Left hindlimb (tissue), 1 donor: Measurements from ENCODE around the gene ZNF768.
"Not testable (repeated sequence)": the region's sequence is repeated elsewhere in the genome, so short reads cannot be mapped to it uniquely, and the experiment has no call there.

Experiments
- DNase-seq: peaks from one replicate; pipeline ENCODE4 v3.0.0-alpha.2; 2018

ZNF768 gene

GRCh38 chr16:30509081-30509765 lies 17.1 kb downstream of the ZNF768 start:
- DNase-seq: no peak

DNA sequence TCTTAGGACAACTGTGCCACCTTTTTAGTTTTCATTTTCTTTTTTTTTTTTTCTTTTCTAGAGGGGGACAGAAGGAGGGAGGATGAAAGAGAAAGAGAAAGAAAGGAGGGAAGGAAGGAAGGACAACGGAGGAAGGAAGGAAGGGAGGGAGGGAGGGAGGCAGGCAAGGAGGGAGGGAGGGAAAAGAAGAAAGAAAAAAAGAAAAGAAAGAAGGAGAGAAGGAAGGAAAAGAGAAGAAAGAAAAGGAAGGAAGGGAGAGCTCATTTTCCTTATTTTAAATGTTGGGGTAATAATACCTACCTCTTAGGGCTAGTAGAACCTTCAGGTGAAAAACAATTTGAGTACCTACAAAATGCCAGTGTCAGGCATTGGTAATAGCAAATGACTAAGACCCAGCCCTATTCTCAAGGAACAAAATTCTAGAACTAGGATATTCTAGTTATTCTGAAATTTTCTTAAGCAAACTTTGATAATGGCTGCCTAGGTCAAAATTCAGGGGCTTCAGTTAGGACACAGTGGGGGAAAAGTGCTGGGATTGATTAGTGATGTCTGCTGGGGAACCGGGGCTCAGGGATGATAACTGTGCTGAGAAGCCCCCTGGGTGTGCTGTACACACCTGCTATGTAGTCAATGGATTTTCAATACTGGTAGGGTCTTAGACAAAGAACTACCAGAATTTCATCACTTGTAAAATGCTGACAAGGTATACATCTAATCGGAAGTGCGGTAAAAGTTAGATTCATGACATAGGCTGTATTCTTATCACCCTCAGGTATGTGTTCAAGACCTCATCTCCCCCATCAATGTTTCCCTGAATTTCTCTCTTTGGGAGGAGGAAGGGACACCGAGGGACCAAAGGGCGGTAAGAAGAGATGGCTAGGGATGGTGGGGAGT lies 22.7 kb downstream of the ZNF768 start:
- DNase-seq: no peak

GRCh38 chr16:30499284-30499683 lies 27.1 kb downstream of the ZNF768 start:
- DNase-seq: no peak

GRCh38 chr16:30494709-30495108 lies 31.7 kb downstream of the ZNF768 start:
- DNase-seq: no peak

DNA sequence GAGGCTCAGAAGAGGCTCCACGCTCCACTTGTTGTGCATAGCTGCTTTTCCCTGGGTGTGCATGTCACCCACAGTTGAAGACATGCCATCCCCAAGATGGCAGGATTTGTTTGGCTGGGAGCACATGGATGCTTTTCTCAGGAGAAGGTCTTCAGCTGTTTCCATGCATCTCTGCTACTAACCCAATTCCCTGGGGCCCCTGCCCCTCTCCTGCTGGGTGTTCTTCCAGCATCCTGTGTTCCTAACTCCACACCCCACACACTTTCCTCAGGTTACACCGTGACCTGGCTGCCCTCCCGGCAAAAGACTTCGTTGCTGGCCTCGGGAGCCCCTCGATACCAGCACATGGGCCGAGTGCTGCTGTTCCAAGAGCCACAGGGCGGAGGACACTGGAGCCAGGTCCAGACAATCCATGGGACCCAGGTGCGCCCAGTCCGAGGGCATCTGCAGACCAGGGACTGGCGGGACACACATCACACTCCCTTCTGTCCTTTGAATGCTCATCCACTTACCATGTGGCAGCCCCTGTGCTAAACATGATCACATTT lies 32.4 kb downstream of the ZNF768 start:
- no peak for DNase-seq

GRCh38 chr16:30491744-30492308 lies 34.5 kb downstream of the ZNF768 start:
- DNase-seq: no peak

- DNase-seq: no peak
These were observed 35.1 kb downstream of the ZNF768 start for GRCh38 chr16:30491229-30491628.

DNA sequence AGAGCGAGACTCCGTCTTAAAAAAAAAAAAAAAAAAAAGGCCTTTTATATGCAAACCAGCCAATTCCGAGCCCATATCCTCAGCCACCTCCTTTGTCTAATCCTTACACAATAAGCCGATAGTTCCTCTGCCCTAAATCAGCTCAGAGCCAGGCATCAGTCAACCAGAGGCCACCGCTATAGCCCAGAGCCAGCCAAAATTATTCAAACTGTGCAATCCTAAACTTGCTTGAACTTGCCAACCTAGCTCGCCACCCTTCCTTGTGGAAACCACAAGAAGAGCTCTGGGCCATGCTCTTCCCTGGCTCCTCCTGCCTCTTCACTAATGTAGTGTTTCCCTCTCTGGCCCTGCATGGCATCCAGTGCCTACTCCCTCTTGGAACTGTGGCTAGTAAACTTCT lies 36.2 kb downstream of the ZNF768 start:
- no peak for DNase-seq

- no peak for DNase-seq
These were observed 37.4 kb downstream of the ZNF768 start for GRCh38 chr16:30488764-30489605.

DNA sequence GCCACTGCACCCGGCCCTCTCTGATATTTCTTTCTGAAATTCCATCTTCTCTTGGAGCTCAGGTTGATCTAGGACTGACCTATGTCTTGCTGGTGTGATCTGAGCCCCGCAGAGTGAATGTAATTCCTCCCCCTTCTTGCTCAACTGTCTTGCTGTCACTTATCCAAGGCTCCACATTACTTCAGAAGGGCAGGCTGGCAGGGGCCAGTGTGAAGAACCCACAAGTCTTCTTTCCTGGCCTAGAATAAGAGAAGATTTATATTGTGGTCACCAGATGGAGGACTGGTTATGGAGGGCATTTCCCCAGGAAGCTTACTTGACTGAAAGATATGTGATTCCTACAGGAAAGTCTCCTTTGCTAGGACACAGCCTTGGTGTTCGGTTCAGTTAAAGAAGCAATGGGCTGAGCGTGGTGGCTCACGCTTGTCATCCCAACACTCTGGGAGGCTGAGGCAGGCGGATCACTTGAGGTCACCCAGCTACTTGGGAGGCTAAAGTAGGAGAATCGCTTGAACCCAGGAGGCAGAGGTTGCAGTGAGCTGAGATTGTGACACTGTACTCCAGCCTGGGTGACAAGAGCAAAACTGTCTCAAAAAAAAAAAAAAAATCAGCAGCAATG lies 40.4 kb downstream of the ZNF768 start:
- DNase-seq: no peak

- no peak for DNase-seq
These were observed 41.5 kb downstream of the ZNF768 start for GRCh38 chr16:30484887-30485286.

DNA sequence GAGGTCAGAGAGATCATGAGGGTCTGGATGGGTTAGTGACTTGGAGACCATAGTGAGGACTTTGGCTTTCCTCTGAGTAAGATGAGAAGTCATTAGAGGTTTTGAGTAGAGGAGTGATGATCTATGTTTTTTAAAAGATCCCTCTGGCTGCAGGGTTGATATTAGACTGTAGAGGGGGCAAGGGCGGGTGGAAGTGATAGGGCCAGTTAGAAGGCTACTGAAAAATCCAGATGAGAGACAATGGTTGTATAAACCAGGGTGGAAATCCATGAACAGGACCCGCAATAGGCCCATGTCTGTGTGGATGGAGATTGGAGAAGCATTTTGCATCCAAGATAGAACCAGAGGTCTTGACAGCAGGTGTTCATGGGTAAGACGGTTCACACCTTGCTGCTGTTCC lies 44.0 kb downstream of the ZNF768 start:
- no peak for DNase-seq

DNA sequence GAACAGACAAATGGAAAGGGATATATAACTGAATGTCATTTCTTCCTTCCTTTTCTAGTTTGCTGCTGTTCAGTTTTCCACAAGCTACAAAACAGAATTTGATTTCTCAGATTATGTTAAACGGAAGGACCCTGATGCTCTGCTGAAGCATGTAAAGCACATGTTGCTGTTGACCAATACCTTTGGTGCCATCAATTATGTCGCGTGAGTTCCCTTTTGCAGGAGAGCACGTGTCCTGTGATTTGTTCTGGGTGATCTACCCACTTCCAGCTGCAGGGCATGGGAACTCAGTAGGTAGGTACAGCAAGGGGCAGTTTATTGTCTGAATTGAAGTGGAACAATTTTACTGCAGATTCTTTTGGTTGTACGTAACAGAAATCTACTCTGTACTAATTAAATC lies 45.0 kb downstream of the ZNF768 start:
- no peak for DNase-seq

- DNase-seq: no peak
These were observed 47.4 kb downstream of the ZNF768 start for GRCh38 chr16:30478766-30479478.

DNA sequence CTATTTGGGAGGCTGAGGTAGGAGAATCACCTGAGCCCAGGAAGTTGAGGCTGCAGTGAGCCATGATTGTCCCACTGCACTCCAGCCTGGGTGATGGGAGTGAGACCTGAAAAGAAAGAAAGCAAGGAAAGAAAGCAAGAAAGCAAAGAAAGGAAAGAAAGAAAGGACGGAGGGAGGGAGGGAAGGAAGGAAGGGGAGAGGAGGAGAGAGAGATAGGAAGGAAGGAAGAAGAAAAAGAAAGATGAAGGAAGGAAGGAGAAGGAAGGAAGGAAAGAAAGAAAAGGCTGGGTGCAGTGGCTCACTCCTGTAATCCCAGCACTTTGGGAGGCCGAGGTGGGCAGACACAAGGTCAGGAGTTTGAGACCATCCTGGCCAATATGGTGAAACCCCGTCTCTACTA lies 48.6 kb downstream of the ZNF768 start:
- not testable (repeated sequence) for DNase-seq

GRCh38 chr16:30476991-30477390 lies 49.4 kb downstream of the ZNF768 start:
- DNase-seq: no peak

GRCh38 chr16:30474684-30475083 lies 51.7 kb downstream of the ZNF768 start:
- no peak for DNase-seq

- DNase-seq: no peak
These were observed 52.3 kb downstream of the ZNF768 start for GRCh38 chr16:30474074-30474452.
